Body of pancreas (tissue), 4 donors: ENCODE results near the gene DAB2IP.

Source experiments
- CTCF ChIP-seq, 7 experiments: fragments of 450-650 bp in 4 of 7; fragments of 200-600 bp in 3 of 7; sonication (generic) in 3 of 7; IDR thresholded peaks; one replicate each; pipeline ENCODE4 v1.5.1; 2016 to 2019; ENCODE audit warnings: antibody characterized with exemption in 7 of 7
- POLR2A ChIP-seq, 3 donors: fragments of 450-650 bp; IDR thresholded peaks; one replicate each; pipeline ENCODE4 v1.6.1; 2016; ENCODE audit warnings: antibody characterized with exemption in 3 of 3, mild to moderate bottlenecking in 2 of 3

GRCh38 chr9:121744687-121745395, 93.4 kb downstream of the DAB2IP start:
- no peak for TF ChIP-seq CTCF (IDR thresholded peaks at IDR 0.05)
- no peak for TF ChIP-seq POLR2A (IDR thresholded peaks at IDR 0.05)
